ENCODE results near the gene TSHZ3.

The TSHZ3 gene

GRCh38 chr19:31335716-31336115 is 13.5 kb downstream of the TSHZ3 start:
- no peak for DNase-seq (ENCODE audit: low read depth in 3 of 3)

GRCh38 chr19:31334849-31335624 is 14.2 kb downstream of the TSHZ3 start:
- no peak for DNase-seq (ENCODE audit: low read depth in 3 of 3)

- no peak for DNase-seq (ENCODE audit: low read depth in 3 of 3)
Observed at GRCh38 chr19:31334101-31334848, 15.0 kb downstream of the TSHZ3 start.

GRCh38 chr19:31332096-31332495 is 17.1 kb downstream of the TSHZ3 start:
- DNase-seq (ENCODE audit: low read depth in 3 of 3), result no peak

GRCh38 chr19:31331536-31331935 is 17.7 kb downstream of the TSHZ3 start:
- DNase-seq (ENCODE audit: low read depth in 3 of 3), result no peak

- DNase-seq (ENCODE audit: low read depth in 3 of 3), result no peak
Observed at GRCh38 chr19:31330761-31331160, 18.5 kb downstream of the TSHZ3 start.

- DNase-seq (ENCODE audit: low read depth in 3 of 3), result no peak
Observed at GRCh38 chr19:31330237-31330636, 19.0 kb downstream of the TSHZ3 start.

GRCh38 chr19:31329819-31330218 is 19.4 kb downstream of the TSHZ3 start:
- no peak for DNase-seq (ENCODE audit: low read depth in 3 of 3)

GRCh38 chr19:31328238-31328637 is 21.0 kb downstream of the TSHZ3 start:
- DNase-seq (ENCODE audit: low read depth in 3 of 3), result no peak

- DNase-seq (ENCODE audit: low read depth in 3 of 3), result no peak
Observed at GRCh38 chr19:31326329-31327028, 22.8 kb downstream of the TSHZ3 start.

GRCh38 chr19:31325342-31325741 is 23.9 kb downstream of the TSHZ3 start:
- DNase-seq (ENCODE audit: low read depth in 3 of 3), result no peak

- no peak for DNase-seq (ENCODE audit: low read depth in 3 of 3)
Observed at GRCh38 chr19:31319465-31319864, 29.8 kb downstream of the TSHZ3 start.

- no peak for DNase-seq (ENCODE audit: low read depth in 3 of 3)
Observed at GRCh38 chr19:31318790-31319425, 30.3 kb downstream of the TSHZ3 start.

GRCh38 chr19:31317570-31317969 is 31.7 kb downstream of the TSHZ3 start:
- no peak for DNase-seq (ENCODE audit: low read depth in 3 of 3)

- no peak for DNase-seq (ENCODE audit: low read depth in 3 of 3)
Observed at GRCh38 chr19:31317093-31317492, 32.1 kb downstream of the TSHZ3 start.

GRCh38 chr19:31316201-31316951 is 32.9 kb downstream of the TSHZ3 start:
- DNase-seq (ENCODE audit: low read depth in 3 of 3), result no peak

GRCh38 chr19:31315652-31316051 is 33.6 kb downstream of the TSHZ3 start:
- DNase-seq (ENCODE audit: low read depth in 3 of 3), result no peak

GRCh38 chr19:31314849-31315629 is 34.2 kb downstream of the TSHZ3 start:
- DNase-seq (ENCODE audit: low read depth in 3 of 3), result no peak

- DNase-seq (ENCODE audit: low read depth in 3 of 3), result no peak
Observed at GRCh38 chr19:31314156-31314555, 35.1 kb downstream of the TSHZ3 start.

GRCh38 chr19:31313291-31314030 is 35.8 kb downstream of the TSHZ3 start:
- no peak for DNase-seq (ENCODE audit: low read depth in 3 of 3)

Measured in stimulated activated CD4-positive, alpha-beta T cell treated with anti-CD3 and anti-CD28 coated beads, TNF-alpha, amount 100 ng/mL, for 4 hours (primary cell).